ENCODE data around the gene RAX. TPM values are rescaled to one million over a fixed set of nuclear protein-coding genes. Genes with fewer than 3 reads are reported as not detected.
A peak's percentile ranks its signal among the peaks of the same experiment; 100 is the strongest.

RAX gene
- total and polyA plus RNA-seq, 5 donors from 2014 or later: not detected

- Mint-ChIP-seq H3K4me1 (peaks cover 0 to under 1% (median 0%) of the 10 kb centered on the region in 4 donors), H3K27ac (no peak overlapping the region), H3K36me3 (no peaks in the 10 kb centered on the region), H3K9me3 (peaks cover 0 to 3% (median 0%) of the 10 kb centered on the region in 7 donors), H3K27me3 (peaks cover 77% of the 10 kb centered on the region), H3K4me3 (no peak overlapping the region)
- peaks cover 28% of the 10 kb centered on the region for H3K27me3 ChIP-seq (ENCODE audit: control insufficient read depth, insufficient read depth, low read length)
- H3K36me3 ChIP-seq (ENCODE audit: control insufficient read depth, insufficient read depth, low read length): no peaks in the 10 kb centered on the region
- DNase-seq (no peak), ATAC-seq (ENCODE audit: low read depth in 2 of 2) (no peak)
- H3K4me3 ChIP-seq (ENCODE audit: low read depth, low read length): no peak overlapping the region
- no peaks in the 10 kb centered on the region for H3K4me1 ChIP-seq (ENCODE audit: control insufficient read depth, insufficient read depth, low read length, poor library complexity, severe bottlenecking)
- no peak overlapping the region for H3K27ac ChIP-seq (ENCODE audit: insufficient read depth, low read length, poor library complexity, severe bottlenecking)
- H3K9me3 ChIP-seq (ENCODE audit: control insufficient read depth in 2 of 2, low read length in 2 of 2): no peaks in the 10 kb centered on the region
These were observed 6.5 kb upstream of the RAX start for GRCh38 chr18:59279722-59280121.

GRCh38 chr18:59279193-59279592, 5.9 kb upstream of the RAX start:
- Histone ChIP-seq H3K9me3 (ENCODE audit: control insufficient read depth in 2 of 2, low read length in 2 of 2) (no peaks in the 10 kb centered on the region), H3K27ac (ENCODE audit: insufficient read depth, low read length, poor library complexity, severe bottlenecking) (no peak overlapping the region), H3K36me3 (ENCODE audit: control insufficient read depth, insufficient read depth, low read length) (no peaks in the 10 kb centered on the region), H3K4me1 (ENCODE audit: control insufficient read depth, insufficient read depth, low read length, poor library complexity, severe bottlenecking) (no peaks in the 10 kb centered on the region), H3K4me3 (ENCODE audit: low read depth, low read length) (no peak overlapping the region), H3K27me3 (ENCODE audit: control insufficient read depth, insufficient read depth, low read length) (peaks cover 32% of the 10 kb centered on the region)
- no peaks in the 10 kb centered on the region for H3K36me3 Mint-ChIP-seq
- H3K4me1 Mint-ChIP-seq: peaks cover 0 to 6% (median 0%) of the 10 kb centered on the region in 4 donors
- peaks cover 79% of the 10 kb centered on the region for H3K27me3 Mint-ChIP-seq
- H3K9me3 Mint-ChIP-seq: peaks cover 0 to 3% (median 0%) of the 10 kb centered on the region in 7 donors
- no peak overlapping the region for H3K4me3 Mint-ChIP-seq
- no peak overlapping the region for H3K27ac Mint-ChIP-seq
- ATAC-seq (ENCODE audit: low read depth in 2 of 2): no peak
- no peak for DNase-seq

GRCh38 chr18:59278793-59279192, 5.5 kb upstream of the RAX start:
- peaks cover 79% of the 10 kb centered on the region for H3K27me3 Mint-ChIP-seq
- no peaks in the 10 kb centered on the region for H3K9me3 ChIP-seq (ENCODE audit: control insufficient read depth in 2 of 2, low read length in 2 of 2)
- no peak overlapping the region for H3K27ac Mint-ChIP-seq
- DNase-seq (no peak), ATAC-seq (ENCODE audit: low read depth in 2 of 2) (no peak)
- H3K4me1 Mint-ChIP-seq: peaks cover 0 to 9% (median 0%) of the 10 kb centered on the region in 4 donors
- H3K4me3 Mint-ChIP-seq: no peak overlapping the region
- peaks cover 32% of the 10 kb centered on the region for H3K27me3 ChIP-seq (ENCODE audit: control insufficient read depth, insufficient read depth, low read length)
- H3K36me3 ChIP-seq (ENCODE audit: control insufficient read depth, insufficient read depth, low read length): no peaks in the 10 kb centered on the region
- no peaks in the 10 kb centered on the region for H3K4me1 ChIP-seq (ENCODE audit: control insufficient read depth, insufficient read depth, low read length, poor library complexity, severe bottlenecking)
- no peak overlapping the region for H3K4me3 ChIP-seq (ENCODE audit: low read depth, low read length)
- H3K36me3 Mint-ChIP-seq: no peaks in the 10 kb centered on the region
- no peak overlapping the region for H3K27ac ChIP-seq (ENCODE audit: insufficient read depth, low read length, poor library complexity, severe bottlenecking)
- peaks cover 0 to 3% (median 0%) of the 10 kb centered on the region in 7 donors for H3K9me3 Mint-ChIP-seq

- Histone ChIP-seq H3K27ac (ENCODE audit: insufficient read depth, low read length, poor library complexity, severe bottlenecking) (no peak overlapping the region), H3K27me3 (ENCODE audit: control insufficient read depth, insufficient read depth, low read length) (peaks cover 42% of the 10 kb centered on the region), H3K4me1 (ENCODE audit: control insufficient read depth, insufficient read depth, low read length, poor library complexity, severe bottlenecking) (peaks cover 20% of the 10 kb centered on the region), H3K4me3 (ENCODE audit: low read depth, low read length) (no peak overlapping the region), H3K36me3 (ENCODE audit: control insufficient read depth, insufficient read depth, low read length) (no peaks in the 10 kb centered on the region), H3K9me3 (ENCODE audit: control insufficient read depth in 2 of 2, low read length in 2 of 2) (no peaks in the 10 kb centered on the region)
- H3K9me3 Mint-ChIP-seq: peaks cover 0 to 2% (median 0%) of the 10 kb centered on the region in 7 donors
- DNase-seq: no peak
- no peak for ATAC-seq (ENCODE audit: low read depth in 2 of 2)
- peaks cover 86% of the 10 kb centered on the region for H3K27me3 Mint-ChIP-seq
- no peak overlapping the region for H3K4me3 Mint-ChIP-seq
- H3K27ac Mint-ChIP-seq: no peak overlapping the region
- H3K36me3 Mint-ChIP-seq: no peaks in the 10 kb centered on the region
- peaks cover 0 to 17% (median 1%) of the 10 kb centered on the region in 4 donors for H3K4me1 Mint-ChIP-seq
These were observed 2.8 kb upstream of the RAX start for GRCh38 chr18:59276047-59276446.

GRCh38 chr18:59275406-59275949, 2.2 kb upstream of the RAX start:
- H3K4me1 ChIP-seq (ENCODE audit: control insufficient read depth, insufficient read depth, low read length, poor library complexity, severe bottlenecking): peaks cover 20% of the 10 kb centered on the region

GRCh38 chr18:59274533-59274928, 1.3 kb upstream of the RAX start:
- Histone ChIP-seq H3K4me3 (ENCODE audit: low read depth, low read length) (no peak overlapping the region), H3K27ac (ENCODE audit: insufficient read depth, low read length, poor library complexity, severe bottlenecking) (no peak overlapping the region), H3K9me3 (ENCODE audit: control insufficient read depth in 2 of 2, low read length in 2 of 2) (no peaks in the 10 kb centered on the region), H3K4me1 (ENCODE audit: control insufficient read depth, insufficient read depth, low read length, poor library complexity, severe bottlenecking) (peaks cover 21% of the 10 kb centered on the region), H3K27me3 (ENCODE audit: control insufficient read depth, insufficient read depth, low read length) (peaks cover 55% of the 10 kb centered on the region), H3K36me3 (ENCODE audit: control insufficient read depth, insufficient read depth, low read length) (no peaks in the 10 kb centered on the region)
- Mint-ChIP-seq H3K27me3 (peaks cover 86% of the 10 kb centered on the region), H3K4me1 (peaks cover 5 to 21% (median 6%) of the 10 kb centered on the region in 4 donors), H3K9me3 (peaks cover 0 to 5% (median 0%) of the 10 kb centered on the region in 7 donors), H3K36me3 (no peaks in the 10 kb centered on the region), H3K27ac (no peak overlapping the region), H3K4me3 (peak overlapping the region in 2 of 4 donors; percentile 7 to 36)
- DNase-seq (no peak), ATAC-seq (ENCODE audit: low read depth in 2 of 2) (no peak)

More at GRCh38 chr18:59275406-59275949, 2.2 kb upstream of the RAX start:
- Mint-ChIP-seq H3K36me3 (no peaks in the 10 kb centered on the region), H3K4me1 (peaks cover 0 to 17% (median 2%) of the 10 kb centered on the region in 4 donors), H3K4me3 (no peak overlapping the region), H3K27me3 (peaks cover 86% of the 10 kb centered on the region), H3K9me3 (peaks cover 0 to 2% (median 0%) of the 10 kb centered on the region in 7 donors), H3K27ac (no peak overlapping the region)
- no peak overlapping the region for H3K4me3 ChIP-seq (ENCODE audit: low read depth, low read length)
- H3K27ac ChIP-seq (ENCODE audit: insufficient read depth, low read length, poor library complexity, severe bottlenecking): no peak overlapping the region
- DNase-seq (no peak), ATAC-seq (ENCODE audit: low read depth in 2 of 2) (no peak)
- H3K36me3 ChIP-seq (ENCODE audit: control insufficient read depth, insufficient read depth, low read length): no peaks in the 10 kb centered on the region
- H3K27me3 ChIP-seq (ENCODE audit: control insufficient read depth, insufficient read depth, low read length): peaks cover 48% of the 10 kb centered on the region
- H3K9me3 ChIP-seq (ENCODE audit: control insufficient read depth in 2 of 2, low read length in 2 of 2): no peaks in the 10 kb centered on the region

GRCh38 chr18:59273759-59274532, 692 bp upstream of the RAX start:
- Mint-ChIP-seq H3K4me1 (peaks cover 5 to 23% (median 6%) of the 10 kb centered on the region in 4 donors), H3K4me3 (peak overlapping the region in 3 of 4 donors; percentile 36 to 83 (median 41)), H3K36me3 (no peaks in the 10 kb centered on the region), H3K27me3 (peaks cover 84% of the 10 kb centered on the region), H3K27ac (no peak overlapping the region), H3K9me3 (peaks cover 0 to 7% (median 0%) of the 10 kb centered on the region in 7 donors)
- no peaks in the 10 kb centered on the region for H3K36me3 ChIP-seq (ENCODE audit: control insufficient read depth, insufficient read depth, low read length)
- peaks cover 55% of the 10 kb centered on the region for H3K27me3 ChIP-seq (ENCODE audit: control insufficient read depth, insufficient read depth, low read length)
- ATAC-seq (ENCODE audit: low read depth in 2 of 2): no peak
- no peaks in the 10 kb centered on the region for H3K9me3 ChIP-seq (ENCODE audit: control insufficient read depth in 2 of 2, low read length in 2 of 2)
- no peak for DNase-seq
- H3K4me1 ChIP-seq (ENCODE audit: control insufficient read depth, insufficient read depth, low read length, poor library complexity, severe bottlenecking): peaks cover 24% of the 10 kb centered on the region
- no peak overlapping the region for H3K27ac ChIP-seq (ENCODE audit: insufficient read depth, low read length, poor library complexity, severe bottlenecking)
- no peak overlapping the region for H3K4me3 ChIP-seq (ENCODE audit: low read depth, low read length)

Measured in CD4-positive, CD25-positive, alpha-beta regulatory T cell (primary cell).